Common myeloid progenitor, CD34-positive (primary cell): Measurements from ENCODE around the gene MED15.

ENCODE experiments used
- CTCF ChIA-PET: fragments of 350-600 bp; sonication (Branson Sonifier 250); formaldehyde crosslinking; loops from one replicate; lab custom pipeline; 2021; ENCODE audit warnings: antibody characterized with exemption; lab: Charles Lee
- POLR2A ChIA-PET: fragments of 350-600 bp; sonication (Branson Sonifier 250); formaldehyde crosslinking; loops from one replicate; lab custom pipeline; 2021; ENCODE audit warnings: antibody characterized with exemption; lab: Charles Lee
- DNase-seq, 3 donors: peaks; one replicate each; pipeline versions ENCODE4 v3.0.0 to v3.0.0-alpha.2; 2013
- H3K27ac ChIP-seq, 2 experiments: 1 replicate in 1 of 2; 2 replicates in 1 of 2; pipeline ENCODE4 v1.7.0; 2013; ENCODE audit warnings: inconsistent platforms in 2 of 2, low read length in 2 of 2, mild to moderate bottlenecking in 2 of 2, low read depth in 1 of 2, moderate library complexity in 1 of 2; ENCODE audit not compliant: severe bottlenecking in 2 of 2, insufficient read depth in 1 of 2, poor library complexity in 1 of 2
- H3K27me3 ChIP-seq, 5 experiments: replicated peaks in 2 of 5; 1 replicate in 3 of 5; 2 replicates in 2 of 5; pipeline versions ENCODE4 v1.6.1 to v1.7.0; 2013; ENCODE audit warnings: low read length in 4 of 5, mild to moderate bottlenecking in 2 of 5, moderate library complexity in 2 of 5, inconsistent platforms in 1 of 5; ENCODE audit not compliant: insufficient read depth in 5 of 5, control insufficient read depth in 4 of 5
- H3K36me3 ChIP-seq, 4 experiments: 1 replicate in 2 of 4; 2 replicates in 2 of 4; pipeline versions ENCODE4 v1.6.1 to v1.7.0; 2013; ENCODE audit warnings: low read length in 3 of 4, control low read depth in 1 of 4, mild to moderate bottlenecking in 1 of 4; ENCODE audit not compliant: control insufficient read depth in 4 of 4, insufficient read depth in 4 of 4
- H3K4me1 ChIP-seq, 4 experiments: 1 replicate in 3 of 4; 2 replicates in 1 of 4; pipeline versions ENCODE4 v1.6.1 to v1.7.1; 2013; ENCODE audit warnings: low read length in 3 of 4, mild to moderate bottlenecking in 3 of 4, control low read depth in 1 of 4, inconsistent platforms in 1 of 4, moderate library complexity in 1 of 4; ENCODE audit not compliant: control insufficient read depth in 4 of 4, insufficient read depth in 4 of 4; ENCODE audit errors: control extremely low read depth in 1 of 4
- H3K4me3 ChIP-seq, 7 experiments: 1 replicate in 4 of 7; 2 replicates in 3 of 7; pipeline versions ENCODE4 v1.5.1 to v1.7.0; 2013; ENCODE audit warnings: mild to moderate bottlenecking in 7 of 7, low read length in 6 of 7, moderate library complexity in 6 of 7, inconsistent platforms in 2 of 7, low read depth in 2 of 7, control low read depth in 1 of 7; ENCODE audit not compliant: insufficient read depth in 4 of 7, control insufficient read depth in 1 of 7; ENCODE audit errors: extremely low read depth in 1 of 7
- H3K9me3 ChIP-seq, 5 experiments: 1 replicate in 4 of 5; 2 replicates in 1 of 5; pipeline versions ENCODE4 v1.6.1 to v1.7.1; 2013; ENCODE audit warnings: low read length in 4 of 5, mild to moderate bottlenecking in 2 of 5, inconsistent platforms in 1 of 5, low read depth in 1 of 5, moderate library complexity in 1 of 5; ENCODE audit not compliant: control insufficient read depth in 4 of 5, insufficient read depth in 2 of 5; ENCODE audit errors: control extremely low read depth in 1 of 5
- WGBS: methylation state at CpG from one replicate; pipeline ENCODE4 v1.1.5; 2013; ENCODE audit not compliant: insufficient coverage; 5-methylcytosine and 5-hydroxymethylcytosine counted together

Gene MED15

DNA sequence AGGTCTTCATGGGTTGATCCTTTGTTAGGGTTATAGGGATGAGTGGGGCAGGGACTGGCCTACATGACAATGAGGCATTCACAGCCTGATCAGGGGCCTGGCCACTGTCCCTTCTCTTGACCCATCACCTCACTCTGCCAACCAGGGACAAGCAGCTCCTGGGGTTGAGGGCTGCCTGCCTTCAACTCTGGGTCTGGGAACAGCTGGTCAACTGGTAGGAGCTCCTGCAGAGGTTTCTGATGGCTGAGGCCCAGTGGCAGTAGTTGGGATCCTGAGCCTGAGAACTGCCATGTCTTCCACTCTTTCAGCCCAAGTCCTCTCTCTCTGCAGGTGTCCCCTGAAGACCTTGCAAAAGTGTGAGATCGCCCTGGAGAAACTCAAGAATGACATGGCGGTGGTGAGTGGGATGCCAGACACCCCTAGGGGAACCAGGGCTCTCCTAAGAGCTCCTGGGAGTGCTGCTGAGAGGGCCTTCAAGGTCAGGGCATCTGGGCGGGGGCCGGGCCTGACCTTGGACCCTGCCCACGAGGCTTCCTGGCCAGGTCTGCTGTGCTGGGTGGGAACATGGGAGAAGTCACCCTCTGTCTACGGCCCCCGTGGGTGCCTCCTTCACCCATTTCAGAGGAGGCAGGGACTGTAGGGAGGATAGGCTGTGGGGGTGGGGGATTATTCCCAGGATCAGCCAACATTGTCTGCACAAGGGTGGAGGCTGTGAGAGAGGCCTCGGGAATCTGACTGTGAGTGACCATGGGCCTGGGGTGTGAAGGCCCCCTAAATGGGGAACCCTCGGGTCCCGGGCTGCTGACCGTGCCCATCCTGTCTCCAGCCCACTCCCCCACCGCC is 76.8 kb downstream of the MED15 start:
- ChIA-PET CTCF (interaction anchor here (0.9 to 1.4 kb wide), 3 partner anchors 8 to 20 kb away, joined by 3 to 4 read pairs (median 3); no protein-coding TSS in a partner anchor), POLR2A (no interaction called here)
- Histone ChIP-seq H3K4me1 (no peaks in the 10 kb centered on the region), H3K36me3 (peaks cover 2 to 86% (median 60%) of the 10 kb centered on the region in 4 experiments), H3K9me3 (no peaks in the 10 kb centered on the region), H3K27me3 (no peaks in the 10 kb centered on the region), H3K4me3 (no peak overlapping the region), H3K27ac (no peak overlapping the region)
- no peak for DNase-seq
- 95% methylated on average over 8 of the region's 12 CpGs for WGBS

DNA sequence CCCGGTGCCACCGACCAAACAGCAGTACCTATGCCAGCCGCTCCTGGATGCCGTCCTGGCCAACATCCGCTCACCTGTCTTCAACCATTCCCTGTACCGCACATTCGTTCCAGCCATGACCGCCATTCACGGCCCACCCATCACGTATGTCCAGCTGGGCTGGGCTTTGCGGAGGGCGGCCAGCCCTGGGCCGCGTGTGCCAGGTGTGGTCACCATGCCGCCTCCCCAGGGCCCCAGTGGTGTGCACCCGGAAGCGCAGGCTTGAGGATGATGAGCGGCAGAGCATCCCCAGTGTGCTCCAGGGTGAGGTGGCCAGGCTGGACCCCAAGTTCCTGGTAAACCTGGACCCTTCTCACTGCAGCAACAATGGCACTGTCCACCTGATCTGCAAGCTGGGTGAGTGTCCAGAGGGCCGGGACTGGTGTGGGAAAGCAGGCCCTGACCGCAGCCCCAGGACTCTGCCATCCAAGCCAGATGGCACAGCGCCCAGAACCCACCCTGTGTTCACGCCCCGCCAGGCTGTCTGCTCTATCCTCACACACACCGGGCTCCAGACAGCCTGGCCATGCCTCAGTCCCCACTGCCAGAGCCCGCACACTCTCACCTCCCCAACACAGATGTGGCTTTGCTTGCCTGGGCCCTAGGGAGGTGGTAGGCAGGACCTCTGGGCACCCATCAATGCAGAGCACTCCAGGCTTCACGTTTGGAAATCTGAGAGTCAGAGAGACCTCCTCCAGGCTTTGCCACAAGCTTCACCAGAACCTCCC is 77.6 kb downstream of the MED15 start:
- Histone ChIP-seq H3K27ac (no peak overlapping the region), H3K27me3 (no peaks in the 10 kb centered on the region), H3K9me3 (no peaks in the 10 kb centered on the region), H3K4me3 (no peak overlapping the region), H3K36me3 (peaks cover 0 to 80% (median 53%) of the 10 kb centered on the region in 4 experiments), H3K4me1 (no peaks in the 10 kb centered on the region)
- WGBS, result 94% methylated on average over 25 of the region's 26 CpGs
- ChIA-PET POLR2A (no interaction called here), CTCF (interaction anchor here (1.0 kb wide), 1 partner anchor 21 kb away, joined by 3 read pairs; no protein-coding TSS in a partner anchor)
- no peak for DNase-seq

GRCh38 chr22:20585639-20586402 is 78.4 kb downstream of the MED15 start:
- H3K36me3 ChIP-seq, result peaks cover 0 to 72% (median 53%) of the 10 kb centered on the region in 4 experiments
- H3K9me3 ChIP-seq, result no peaks in the 10 kb centered on the region
- no peak for DNase-seq
- H3K27me3 ChIP-seq, result no peaks in the 10 kb centered on the region
- POLR2A ChIA-PET, result no interaction called here
- H3K4me3 ChIP-seq, result no peak overlapping the region
- H3K4me1 ChIP-seq, result no peaks in the 10 kb centered on the region
- CTCF ChIA-PET, result no interaction called here
- H3K27ac ChIP-seq, result no peak overlapping the region
- 97% methylated on average over 5 of the region's 12 CpGs for WGBS

DNA sequence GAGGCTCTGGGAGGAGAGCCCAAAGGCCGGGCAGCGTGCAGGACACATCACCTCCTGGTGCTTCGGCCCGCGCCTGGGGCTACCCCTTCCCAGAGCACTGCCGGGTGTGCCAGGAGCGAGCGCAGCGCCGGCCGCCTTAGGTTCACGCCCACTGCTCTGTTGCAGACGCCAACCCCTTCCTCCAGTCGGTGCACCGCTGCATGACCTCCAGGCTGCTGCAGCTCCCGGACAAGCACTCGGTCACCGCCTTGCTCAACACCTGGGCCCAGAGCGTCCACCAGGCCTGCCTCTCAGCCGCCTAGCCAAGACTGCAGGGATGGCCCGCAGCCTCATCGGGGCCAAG is 79.0 kb downstream of the MED15 start:
- Histone ChIP-seq H3K4me3 (no peak overlapping the region), H3K27ac (no peak overlapping the region), H3K36me3 (peaks cover 0 to 66% (median 50%) of the 10 kb centered on the region in 4 experiments), H3K4me1 (no peaks in the 10 kb centered on the region), H3K9me3 (no peaks in the 10 kb centered on the region), H3K27me3 (no peaks in the 10 kb centered on the region)
- no peak for DNase-seq
- ChIA-PET POLR2A (no interaction called here), CTCF (no interaction called here)
- WGBS, result 97% methylated on average over 22 of the region's 22 CpGs

DNA sequence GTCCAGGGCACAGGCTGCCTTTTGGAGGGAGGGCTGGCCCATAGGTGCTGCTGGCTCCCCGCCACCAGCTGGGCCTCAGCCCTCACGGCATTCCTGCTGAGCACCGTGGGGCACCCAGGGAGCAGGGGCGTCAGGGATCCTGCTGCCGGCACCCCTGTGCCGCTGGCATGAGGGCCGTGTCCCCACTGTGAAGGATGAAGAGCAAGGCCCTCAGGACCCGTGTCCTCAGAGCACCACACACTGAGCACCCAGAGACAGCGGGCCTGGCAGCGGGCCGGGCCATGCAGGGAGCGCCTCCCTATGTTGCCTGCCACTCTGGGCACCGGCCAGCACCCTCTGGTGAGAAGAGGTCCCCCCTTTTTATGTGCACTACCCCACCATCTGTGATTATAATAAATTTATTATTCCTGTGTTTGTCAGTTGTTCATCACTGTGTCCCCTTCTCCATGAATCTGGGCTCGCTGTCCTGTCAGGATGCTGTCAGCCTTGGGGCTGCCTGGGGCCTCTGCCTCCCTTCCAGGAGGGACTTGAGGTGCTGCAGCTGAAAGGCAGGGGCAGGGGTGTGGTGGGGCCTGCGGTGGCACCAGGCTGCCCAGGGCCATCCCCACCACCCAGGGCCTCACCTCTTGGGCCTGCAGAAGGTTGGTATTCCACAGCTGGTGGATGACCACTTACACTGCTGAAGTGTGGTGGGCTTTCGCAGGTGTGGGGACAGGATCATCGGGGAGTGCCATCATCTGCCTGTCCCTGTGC is 80.0 kb downstream of the MED15 start:
- CTCF ChIA-PET, result interaction anchor here (0.5 to 1.2 kb wide), 2 partner anchors 19 to 127 kb away, joined by 3 read pairs; no protein-coding TSS in a partner anchor
- no peak for DNase-seq
- peaks cover 0 to 56% (median 41%) of the 10 kb centered on the region in 4 experiments for H3K36me3 ChIP-seq
- H3K4me3 ChIP-seq, result no peak overlapping the region
- WGBS, result 97% methylated on average over 12 of the region's 17 CpGs
- H3K9me3 ChIP-seq, result no peaks in the 10 kb centered on the region
- POLR2A ChIA-PET, result no interaction called here
- no peak overlapping the region for H3K27ac ChIP-seq
- no peaks in the 10 kb centered on the region for H3K27me3 ChIP-seq
- no peaks in the 10 kb centered on the region for H3K4me1 ChIP-seq

DNA sequence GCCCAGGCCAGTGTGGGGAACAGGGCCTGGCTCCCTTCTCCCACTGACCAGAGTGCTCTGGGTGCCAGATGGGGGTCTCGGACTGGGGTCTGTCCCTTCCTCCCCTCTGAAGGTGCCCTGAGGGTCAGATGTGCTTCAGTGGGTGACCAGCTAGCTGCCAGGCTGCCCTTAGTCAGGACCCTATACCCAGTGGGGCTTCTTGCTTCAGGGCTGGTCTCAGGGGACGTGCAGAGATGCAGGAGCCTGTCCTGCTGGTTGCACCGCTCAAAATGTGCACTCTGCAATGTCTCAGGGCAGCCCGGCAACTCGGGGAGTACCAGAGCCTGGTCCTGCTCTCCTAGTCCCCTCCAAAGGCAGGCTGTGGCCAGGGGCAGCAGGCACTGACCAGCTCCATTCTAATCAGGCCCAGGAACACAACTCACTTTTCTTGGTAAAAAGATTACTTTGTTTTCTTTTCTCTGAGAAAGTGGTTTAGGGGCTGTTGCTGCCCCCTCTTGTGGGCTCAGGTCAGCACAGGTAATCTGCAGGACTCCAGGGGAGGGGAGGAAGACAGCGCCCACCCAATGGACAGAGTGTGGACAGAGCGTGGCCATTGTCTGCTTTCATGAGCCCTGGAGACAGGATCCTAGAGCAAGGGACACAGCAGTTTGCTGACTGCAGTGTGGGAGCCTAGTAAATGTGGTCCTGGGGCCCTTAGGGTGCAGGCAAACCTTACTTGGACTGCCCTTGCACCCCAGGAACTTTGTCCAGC is 80.9 kb downstream of the MED15 start:
- H3K4me1 ChIP-seq, result no peaks in the 10 kb centered on the region
- ChIA-PET POLR2A (no interaction called here), CTCF (interaction anchor here (1.2 kb wide), 1 partner anchor 20 kb away, joined by 3 read pairs; no protein-coding TSS in a partner anchor)
- H3K4me3 ChIP-seq, result no peak overlapping the region
- peaks cover 0 to 48% (median 33%) of the 10 kb centered on the region in 4 experiments for H3K36me3 ChIP-seq
- no peaks in the 10 kb centered on the region for H3K9me3 ChIP-seq
- no peak overlapping the region for H3K27ac ChIP-seq
- 95% methylated on average over 7 of the region's 7 CpGs for WGBS
- no peak for DNase-seq
- no peaks in the 10 kb centered on the region for H3K27me3 ChIP-seq
